Measurements from ENCODE around the gene ANXA4. TPM values are rescaled to one million over a fixed set of nuclear protein-coding genes. Genes with fewer than 3 reads are reported as not detected.
"Not testable (repeated sequence)": the region's sequence is repeated elsewhere in the genome, so short reads cannot be mapped to it uniquely, and the experiment has no call there.

Gene ANXA4
- total RNA-seq, 1 donor from 2014 or later: 96.7 TPM

DNA sequence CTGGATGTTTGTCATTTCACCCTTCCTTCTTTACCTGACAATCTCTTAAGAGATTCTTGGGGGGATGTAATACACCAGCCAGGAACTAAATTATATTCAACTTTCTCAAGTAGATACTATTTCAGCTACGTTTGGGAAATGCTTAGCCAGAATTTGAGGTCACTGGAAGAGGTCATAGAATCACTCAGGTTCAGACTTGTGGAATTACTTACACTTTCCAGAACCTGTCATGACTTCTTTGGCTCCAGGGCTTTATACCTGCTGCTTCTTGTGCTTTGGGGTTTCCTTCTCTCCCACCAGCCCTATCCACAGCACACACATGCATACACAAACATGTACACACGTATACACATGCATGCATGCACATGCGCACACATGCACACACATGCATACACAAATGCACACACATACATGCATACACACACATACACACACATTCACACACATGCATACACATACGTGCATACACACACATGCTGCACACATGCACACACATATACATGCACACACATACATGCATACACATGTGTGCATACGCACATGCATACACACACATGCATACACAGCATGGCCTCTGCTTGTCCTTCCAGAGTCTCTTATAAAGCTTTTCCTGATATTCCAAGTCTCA is 23.5 kb upstream of the ANXA4 start:
- intact Hi-C loops (cut with micrococcal nuclease): no loop called here

DNA sequence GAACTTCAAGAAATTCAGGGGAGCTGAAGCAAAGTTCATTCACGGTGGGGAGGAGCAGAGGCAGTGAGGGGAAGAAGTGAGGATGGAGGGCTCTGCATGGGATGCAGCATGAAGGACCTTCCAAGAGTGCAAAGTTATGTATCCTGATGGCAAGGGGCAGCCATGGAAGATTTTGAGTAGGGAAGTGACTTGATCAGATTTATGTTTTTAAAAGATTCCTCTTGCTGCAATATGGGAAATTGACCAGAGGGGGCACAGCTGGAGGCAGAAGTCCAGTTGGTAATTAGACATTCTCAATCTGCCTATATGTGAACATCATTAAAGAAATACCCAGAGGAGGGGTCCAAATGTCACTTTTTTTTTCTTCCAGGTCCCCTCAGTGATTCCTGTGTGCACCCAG is 21.5 kb upstream of the ANXA4 start:
- intact Hi-C loops (cut with micrococcal nuclease): loop anchor here (5.0 kb wide), 1 partner anchor 192 kb away; no protein-coding TSS in a partner anchor

DNA sequence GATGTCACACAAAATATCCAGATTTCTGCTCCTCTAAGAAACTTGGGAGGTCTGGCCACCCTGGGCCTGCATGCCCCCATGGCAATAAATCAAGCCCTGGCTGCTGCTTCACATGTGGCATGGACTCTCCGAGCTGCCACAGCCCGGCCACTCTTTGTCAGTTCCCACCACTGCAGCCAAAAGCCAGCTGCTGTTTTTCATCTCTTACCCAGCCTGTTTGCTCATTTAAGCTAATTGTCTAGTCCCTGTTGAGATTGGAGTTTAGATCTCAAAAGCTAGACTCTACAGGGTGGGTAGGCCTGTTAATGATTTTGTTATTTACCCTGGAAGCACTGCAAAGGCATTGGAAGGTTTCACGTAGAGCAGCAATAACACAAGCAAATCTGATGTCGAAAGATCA is 20.9 kb upstream of the ANXA4 start:
- intact Hi-C loops (cut with micrococcal nuclease): loop anchor here (5.0 kb wide), 1 partner anchor 191 kb away; no protein-coding TSS in a partner anchor

DNA sequence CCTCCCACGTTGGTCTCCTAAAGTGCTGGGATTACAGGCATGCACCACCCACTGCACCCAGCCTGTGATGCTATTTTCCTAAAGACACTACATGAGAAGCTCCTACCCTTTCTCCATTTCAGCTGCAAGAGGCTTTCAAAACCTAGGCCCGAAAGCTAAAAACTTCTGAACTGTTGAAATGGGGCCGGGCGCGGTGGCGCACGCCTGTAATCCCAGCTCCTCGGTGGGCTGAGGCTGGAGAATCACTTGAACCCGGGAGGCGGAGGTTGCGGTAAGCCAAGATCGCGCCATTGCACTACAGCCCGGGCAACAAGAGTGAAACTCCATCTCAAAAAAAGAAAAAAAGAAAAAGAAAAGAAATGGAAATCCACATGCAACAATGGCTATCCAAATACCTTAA is 18.1 kb upstream of the ANXA4 start:
- intact Hi-C loops (cut with micrococcal nuclease): loop anchor here (1.0 to 5.0 kb wide), 2 partner anchors 94 to 189 kb away; no protein-coding TSS in a partner anchor

DNA sequence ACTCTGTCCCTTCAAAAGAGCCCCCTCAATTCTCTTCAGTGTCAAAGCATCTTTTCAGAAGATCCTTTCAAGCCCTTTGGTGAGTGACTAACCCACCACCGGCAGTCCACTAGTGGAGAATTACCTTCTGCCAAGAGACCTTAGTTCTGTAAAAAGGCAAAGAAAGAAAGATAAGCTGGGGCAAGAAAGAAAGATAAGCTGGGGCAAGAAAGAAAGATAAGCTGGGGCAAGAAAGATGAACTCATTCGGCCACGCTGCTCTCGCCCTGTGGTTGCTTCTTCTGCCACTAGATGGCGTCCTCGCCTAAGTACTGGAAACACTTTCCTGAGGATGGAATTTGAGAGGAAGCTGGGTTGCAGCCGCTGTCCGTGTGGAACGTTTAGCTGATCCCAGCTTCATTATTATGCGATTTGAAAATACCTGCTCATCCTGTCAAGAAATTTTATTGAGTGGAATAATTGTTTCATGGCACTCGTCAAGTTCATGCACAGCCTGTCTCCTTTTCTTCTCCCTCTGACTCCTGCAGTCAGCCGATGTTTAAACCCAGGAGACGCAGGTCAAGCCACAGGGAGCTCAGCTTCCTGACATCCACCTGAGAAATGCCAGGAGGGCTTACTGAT is 17.3 kb upstream of the ANXA4 start:
- intact Hi-C loops (cut with micrococcal nuclease): loop anchor here (1.0 to 5.0 kb wide), 2 partner anchors 93 to 188 kb away; no protein-coding TSS in a partner anchor

DNA sequence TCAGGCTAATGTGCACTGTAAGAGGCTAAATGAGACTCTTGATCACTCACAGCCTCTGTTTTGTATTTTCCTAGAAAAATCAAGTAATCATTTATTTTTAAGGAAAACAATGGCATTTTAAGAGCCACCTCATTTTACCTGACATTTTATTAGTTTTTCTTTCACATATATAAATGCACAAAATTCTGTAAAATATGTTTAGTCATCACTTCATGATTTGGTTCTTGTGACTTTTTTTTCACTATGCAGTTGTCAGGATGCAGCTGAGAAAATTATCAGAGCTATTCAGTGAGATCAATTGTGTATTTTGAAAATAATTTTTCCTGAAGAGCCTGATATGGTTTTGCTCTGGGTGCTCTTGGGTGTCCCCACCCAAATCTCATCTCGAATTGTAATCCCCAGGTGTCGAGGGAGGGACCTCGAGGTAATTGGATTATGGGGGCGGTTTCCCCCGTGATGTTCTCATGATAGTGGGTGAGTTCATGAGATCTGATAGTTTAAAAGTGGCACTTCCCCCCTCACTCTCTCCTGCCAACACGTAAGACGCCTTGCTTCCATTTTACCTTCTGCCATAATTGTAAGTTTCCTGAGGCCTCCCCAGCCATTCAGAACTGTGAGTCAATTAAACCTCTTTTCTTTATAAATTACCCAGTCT is 16.1 kb upstream of the ANXA4 start:
- intact Hi-C loops (cut with micrococcal nuclease): no loop called here

DNA sequence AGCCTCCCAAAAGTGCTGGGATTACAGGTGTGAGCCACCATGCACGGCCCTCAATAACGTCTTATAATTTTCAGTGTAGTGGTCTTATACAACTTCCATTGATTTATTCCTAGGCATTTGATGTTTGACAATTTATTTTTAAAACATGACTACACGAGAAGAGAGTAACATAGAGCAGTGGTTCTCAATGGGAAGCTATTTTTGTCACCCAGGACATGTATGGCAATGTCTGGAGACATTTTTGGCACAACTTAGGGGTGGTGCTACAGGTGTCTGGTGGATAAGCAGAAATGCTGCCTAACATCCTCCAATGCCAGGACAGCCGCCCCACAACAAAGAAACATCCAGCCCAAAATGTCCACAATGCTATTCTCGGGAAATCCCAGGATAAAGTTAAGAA is 12.7 kb upstream of the ANXA4 start:
- intact Hi-C loops (cut with micrococcal nuclease): no loop called here

DNA sequence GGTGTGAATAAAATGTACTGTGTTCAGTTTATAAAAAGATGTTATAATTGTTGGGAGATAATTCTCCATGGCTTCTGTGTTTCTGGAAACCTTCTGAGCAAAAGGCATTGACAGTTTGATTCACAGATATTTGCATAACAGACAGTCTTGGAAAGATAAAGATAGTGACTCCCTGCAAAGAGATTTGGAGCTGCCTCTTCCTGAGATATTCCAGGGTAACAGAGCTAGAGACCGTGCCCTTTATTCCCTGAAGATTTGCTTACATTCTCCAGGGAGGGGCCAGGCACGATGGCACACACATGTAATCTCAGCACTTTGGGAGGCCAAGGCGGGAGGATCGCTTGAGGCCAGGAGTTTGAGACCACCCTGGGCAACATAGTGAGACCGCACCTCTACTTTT is 12.2 kb upstream of the ANXA4 start:
- intact Hi-C loops (cut with micrococcal nuclease): no loop called here

DNA sequence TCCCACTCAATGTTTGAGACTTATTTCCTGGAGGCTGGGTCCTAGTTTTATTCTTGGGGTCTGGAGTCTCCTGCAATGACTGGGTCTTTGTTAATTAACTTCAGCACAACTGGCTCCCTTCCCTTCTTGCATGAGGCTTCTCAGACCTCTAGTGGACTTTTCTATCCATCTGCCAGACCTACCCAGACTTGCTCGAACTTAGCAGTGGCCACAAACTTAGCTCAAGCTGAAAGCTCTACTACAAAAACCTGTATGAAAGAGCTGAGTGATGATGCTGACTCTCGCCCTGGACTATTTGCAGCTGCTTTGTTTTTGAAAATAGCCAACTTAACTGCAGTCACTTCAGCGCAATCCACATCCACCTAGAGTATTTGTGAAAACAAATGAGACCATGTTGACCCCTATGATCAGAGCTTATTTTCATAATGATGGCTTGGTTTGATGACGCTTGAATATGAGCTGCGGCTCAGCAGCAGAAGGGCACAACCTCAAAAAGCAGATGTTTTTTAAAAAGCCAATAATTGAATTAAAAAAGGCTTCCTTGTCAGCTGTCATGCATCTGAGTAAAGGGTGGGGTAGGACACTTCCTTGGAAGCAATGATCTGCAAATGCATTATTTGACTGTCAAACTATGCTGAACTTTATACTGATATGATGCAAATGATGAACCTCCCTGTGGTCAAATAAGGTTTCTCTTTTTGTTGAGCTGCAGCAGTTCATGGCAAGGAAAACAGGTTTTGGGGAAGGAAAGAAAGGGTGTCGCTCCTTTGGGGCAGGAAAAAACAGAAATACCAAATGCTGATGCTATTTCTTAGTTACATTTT is 10.6 kb upstream of the ANXA4 start:
- intact Hi-C loops (cut with micrococcal nuclease): no loop called here

DNA sequence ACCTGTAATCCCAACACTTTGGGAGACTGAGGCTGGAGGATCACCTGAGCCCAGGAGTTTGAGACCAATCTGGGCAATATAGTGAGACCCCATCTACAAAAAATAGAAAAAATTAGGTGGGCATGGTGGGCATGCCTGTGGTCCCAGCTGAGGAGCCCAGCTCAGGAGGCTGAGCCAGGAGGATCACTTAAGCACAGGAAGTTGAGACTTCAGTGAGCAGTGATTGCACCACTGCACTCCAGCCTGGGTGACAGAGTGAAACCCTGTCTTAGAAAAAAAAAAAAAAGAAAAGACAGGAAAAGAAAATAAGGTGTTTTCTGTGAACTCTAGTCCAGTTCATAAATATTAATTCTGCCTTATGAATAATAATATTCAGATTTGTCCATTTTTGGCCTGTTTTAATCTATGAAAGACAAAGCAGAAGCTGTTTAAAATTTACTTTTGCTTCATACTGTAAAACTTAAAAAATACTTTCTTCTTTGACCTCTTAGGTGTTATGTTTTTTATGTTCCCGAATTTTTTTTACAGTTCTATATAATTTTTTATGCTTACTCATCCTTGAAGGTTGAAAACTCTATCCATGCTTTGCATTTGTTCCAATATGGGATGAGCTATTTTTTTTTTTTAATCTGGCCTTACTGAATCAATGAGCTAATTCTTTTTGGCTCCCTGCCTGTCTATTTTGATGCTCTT is 8.4 kb upstream of the ANXA4 start:
- intact Hi-C loops (cut with micrococcal nuclease): no loop called here

DNA sequence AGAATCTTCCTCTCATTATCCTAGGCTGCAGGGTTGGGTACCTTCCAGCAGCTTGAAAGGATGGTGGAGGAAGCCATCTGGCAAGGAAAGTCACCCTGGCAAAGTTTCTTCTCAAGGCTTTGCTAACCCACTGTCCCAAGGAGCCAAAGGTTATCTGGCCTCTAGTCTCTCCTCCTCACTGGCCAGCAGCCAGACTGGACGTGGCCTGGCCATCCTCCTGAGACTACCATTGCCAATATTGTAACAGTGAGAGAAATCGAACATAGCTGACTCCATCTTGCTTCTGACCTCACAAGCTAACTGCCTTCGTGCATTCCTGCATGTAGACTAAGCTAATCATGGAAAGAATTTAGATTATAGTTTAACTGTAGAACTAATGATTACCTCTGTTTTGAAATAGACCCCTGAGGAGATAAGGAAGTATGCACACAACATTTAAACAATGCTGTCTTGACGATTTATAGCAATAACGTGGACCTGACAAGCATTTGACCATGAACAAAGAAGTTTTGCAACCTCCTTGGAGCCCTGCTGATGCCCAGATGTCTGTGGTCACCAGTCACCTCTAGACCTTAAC is 7.8 kb upstream of the ANXA4 start:
- intact Hi-C loops (cut with micrococcal nuclease): no loop called here

DNA sequence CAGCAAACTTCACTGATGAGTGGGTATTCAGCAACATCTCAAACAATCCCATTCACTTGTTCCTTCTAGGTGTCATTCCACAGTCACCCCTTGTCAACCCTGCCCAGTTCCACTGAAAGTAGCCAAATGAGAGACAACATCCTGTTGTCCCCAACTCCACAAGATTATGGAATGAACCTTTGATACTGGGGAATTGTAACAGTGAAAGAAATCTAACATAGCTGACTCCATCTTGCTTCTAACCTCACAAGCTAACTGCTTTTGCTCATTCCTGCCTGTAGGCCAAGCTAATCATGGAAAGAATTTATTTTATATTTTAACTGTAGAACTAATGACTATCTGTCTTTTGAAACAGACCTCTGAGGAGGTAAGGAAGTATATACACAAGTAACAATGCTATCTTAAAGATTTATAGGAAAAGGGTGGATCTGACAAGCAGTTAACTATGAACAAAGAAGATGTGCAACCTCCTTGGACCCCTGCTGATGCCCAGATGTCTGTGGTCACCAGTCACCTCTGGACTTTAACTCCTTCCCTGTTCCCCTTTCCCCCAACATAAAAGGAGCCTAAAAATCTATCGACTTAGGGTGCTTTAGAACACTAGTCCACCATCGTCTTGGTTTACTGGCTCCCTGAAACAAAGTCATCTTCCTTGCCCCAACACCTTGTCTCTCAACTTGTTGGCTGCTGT is 6.9 kb upstream of the ANXA4 start:
- intact Hi-C loops (cut with micrococcal nuclease): no loop called here

DNA sequence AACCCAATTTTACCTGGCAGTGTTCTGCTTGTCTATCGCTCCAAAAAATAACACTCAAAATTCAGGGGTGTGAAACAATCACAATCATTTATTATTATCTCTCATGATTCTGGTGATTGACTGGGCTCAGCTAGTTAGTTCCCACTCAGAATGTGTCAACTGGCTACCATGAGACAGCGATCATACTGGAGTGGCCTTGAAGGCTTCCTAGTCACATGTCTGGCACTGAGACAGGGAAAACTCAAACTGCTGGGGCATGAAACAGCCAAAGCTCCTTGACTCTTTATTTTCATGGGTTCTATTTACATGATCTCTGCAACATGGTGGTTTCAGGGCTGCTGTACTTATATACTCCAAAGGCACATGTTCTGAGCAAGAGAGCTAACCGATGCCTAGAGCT is 6.2 kb upstream of the ANXA4 start:
- intact Hi-C loops (cut with micrococcal nuclease): no loop called here

DNA sequence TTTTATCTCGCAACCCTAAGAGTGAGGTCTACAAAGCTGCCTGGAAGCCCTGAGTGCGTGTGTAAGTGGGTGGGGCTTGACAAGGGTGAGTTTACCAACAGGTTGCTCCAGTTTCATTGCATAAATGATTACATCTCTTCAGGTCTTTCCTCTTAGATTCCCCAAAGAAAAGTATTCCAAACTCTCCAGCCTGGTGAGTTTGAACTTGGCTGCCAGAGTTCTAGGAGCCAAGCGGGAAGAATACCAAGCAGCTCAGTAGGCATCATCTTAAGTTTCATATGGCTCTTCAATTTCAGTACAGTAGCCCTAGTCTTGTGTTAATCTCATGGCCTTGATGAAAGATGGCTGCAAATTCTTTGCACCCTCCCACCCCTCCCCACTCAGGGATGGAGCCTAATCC is 3.8 kb upstream of the ANXA4 start:
- intact Hi-C loops (cut with micrococcal nuclease): not testable (repeated sequence)

DNA sequence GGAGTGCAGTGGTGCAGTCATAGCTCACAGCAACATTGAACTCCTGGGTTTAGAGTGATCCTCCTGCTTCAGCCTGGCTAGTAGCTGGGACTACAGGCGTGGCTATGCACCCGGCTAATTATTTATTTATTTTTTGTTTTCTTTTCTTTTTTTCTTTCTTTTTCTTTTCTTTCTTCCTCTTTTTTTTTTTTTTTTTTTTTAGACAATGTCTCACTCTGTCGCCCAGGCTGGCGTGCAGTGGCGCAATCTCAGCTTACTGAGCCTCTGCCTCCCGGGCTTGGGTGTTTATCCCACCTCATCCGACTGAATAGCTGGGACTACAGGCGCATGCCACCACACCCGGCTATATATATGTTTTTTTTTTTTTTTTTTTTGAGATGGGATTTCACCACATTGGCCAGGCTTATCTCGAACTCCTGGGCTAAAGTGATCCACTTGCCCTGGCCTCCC is 1.4 kb upstream of the ANXA4 start:
- intact Hi-C loops (cut with micrococcal nuclease): loop anchor here (5.0 kb wide), 1 partner anchor 52 kb away; no protein-coding TSS in a partner anchor

DNA sequence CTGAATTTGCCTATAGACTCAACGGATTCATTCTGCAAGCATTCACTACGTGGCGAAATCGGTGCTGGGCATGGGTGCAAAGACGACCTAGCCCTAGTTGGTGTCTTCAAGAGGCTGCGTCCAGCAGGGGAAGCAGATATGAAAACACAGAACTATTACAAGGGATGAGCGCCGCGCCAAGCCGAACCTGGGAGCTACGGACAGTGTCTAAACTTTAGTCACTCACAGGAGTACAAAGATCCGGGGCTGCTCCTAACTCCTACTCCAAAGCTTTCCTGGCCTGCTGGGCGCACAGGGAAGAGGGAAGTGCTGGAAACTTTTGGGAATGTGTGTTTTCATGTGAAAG is 732 bp upstream of the ANXA4 start:
- intact Hi-C loops (cut with micrococcal nuclease): loop anchor here (1.0 to 5.0 kb wide), 2 partner anchors 51 to 76 kb away; no protein-coding TSS in a partner anchor

DNA sequence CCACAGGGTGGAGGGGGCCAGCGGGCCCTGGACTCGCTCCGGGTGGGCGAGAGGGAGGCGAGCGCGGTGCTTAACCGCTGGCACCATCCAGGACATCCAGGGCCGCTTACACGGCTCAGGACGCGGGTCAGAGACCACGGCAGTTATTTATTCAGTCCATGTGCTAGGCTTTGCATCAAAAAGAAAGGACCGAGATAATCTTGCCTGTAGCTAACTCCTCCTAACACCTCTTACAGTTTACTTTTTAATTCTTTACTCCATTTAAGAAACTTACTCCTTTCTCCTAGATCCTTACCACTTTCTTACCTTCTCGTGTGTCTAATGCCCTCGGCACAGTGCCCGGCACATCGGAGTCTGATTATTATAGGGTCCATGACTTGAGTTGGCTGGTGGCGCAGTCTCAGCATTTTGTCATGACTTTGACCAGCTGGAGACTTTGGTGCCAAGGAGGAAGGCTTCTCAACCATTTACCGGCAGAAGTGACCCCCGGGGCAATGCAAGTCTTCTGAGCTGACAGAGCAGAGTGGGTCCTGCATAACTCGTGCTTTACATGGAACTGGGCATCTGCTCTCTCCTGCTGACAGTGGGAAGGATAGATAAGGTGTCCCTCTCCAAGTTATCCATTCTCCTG is 503 bp downstream of the ANXA4 start:
- intact Hi-C loops (cut with micrococcal nuclease): loop anchor here (5.0 kb wide), 1 partner anchor 50 kb away; no protein-coding TSS in a partner anchor

DNA sequence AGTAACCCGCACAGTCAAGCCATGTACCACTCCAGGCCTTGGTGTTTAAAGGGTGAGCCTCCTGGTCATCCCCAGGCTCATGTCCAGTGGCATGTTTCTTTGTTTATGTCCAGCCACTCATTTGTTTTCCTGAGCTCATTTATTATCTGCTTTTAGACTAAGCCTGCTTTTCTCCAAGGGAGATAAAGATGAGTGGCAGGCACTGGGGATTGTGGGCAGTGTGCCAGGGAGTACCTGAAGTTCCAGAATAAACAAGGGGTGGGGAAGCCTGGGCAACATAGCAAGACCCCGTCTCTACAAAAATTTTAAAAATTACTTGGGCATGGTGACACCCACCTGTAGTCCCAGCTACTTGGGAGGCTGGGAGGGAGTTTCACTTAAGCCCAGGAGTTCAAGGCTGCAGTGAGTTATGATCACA is 1.9 kb downstream of the ANXA4 start:
- intact Hi-C loops (cut with micrococcal nuclease): loop anchor here (5.0 kb wide), 1 partner anchor 48 kb away; no protein-coding TSS in a partner anchor

DNA sequence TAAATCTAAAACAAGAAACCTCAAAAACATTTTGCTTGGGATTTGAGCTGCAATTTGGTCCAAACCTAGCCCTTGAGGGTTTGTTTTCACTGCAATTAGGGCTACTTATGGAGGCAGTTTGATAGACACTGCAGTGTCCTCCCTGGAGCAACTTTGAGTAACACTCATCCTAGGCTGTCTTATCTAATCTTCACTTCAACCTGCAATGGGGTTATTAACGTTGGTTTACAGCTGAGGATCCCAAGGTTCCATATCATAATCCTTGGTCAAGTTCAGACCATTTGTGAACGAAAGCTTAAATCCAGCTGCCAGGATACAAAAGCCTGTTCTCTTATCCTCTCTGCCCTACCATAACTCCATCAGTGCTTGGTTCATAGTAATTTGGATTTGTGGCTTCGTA is 2.5 kb downstream of the ANXA4 start:
- intact Hi-C loops (cut with micrococcal nuclease): loop anchor here (5.0 kb wide), 1 partner anchor 48 kb away; no protein-coding TSS in a partner anchor
